CD14-positive monocyte (primary cell): Measurements from ENCODE around the gene PTGES3L. TPM values are rescaled to one million over a fixed set of nuclear protein-coding genes. Genes with fewer than 3 reads are reported as not detected.
"Not testable (repeated sequence)": the region's sequence is repeated elsewhere in the genome, so short reads cannot be mapped to it uniquely, and the experiment has no call there.

Experiments used
- DNase-seq, 3 donors: peaks; one replicate each; pipeline ENCODE4 v3.0.0-alpha.2; 2011 to 2022
- H2AFZ ChIP-seq: 2 replicates; pipeline ENCODE4 v1.6.0; 2012; ENCODE audit warnings: mild to moderate bottlenecking, low read depth, low read length, inconsistent platforms; ENCODE audit not compliant: insufficient read depth, poor library complexity, severe bottlenecking
- H3K27ac ChIP-seq, 2 donors: 1 replicate in 1 of 2; 2 replicates in 1 of 2; pipeline ENCODE4 v1.5.1; 2012 to 2013; ENCODE audit warnings: low read length in 2 of 2, control low read depth in 1 of 2, inconsistent platforms in 1 of 2, low read depth in 1 of 2, mild to moderate bottlenecking in 1 of 2
- H3K27me3 ChIP-seq, 2 donors: one replicate each; pipeline versions ENCODE4 v1.6.0 to v1.6.1; 2011 to 2013; ENCODE audit warnings: low read length in 2 of 2; ENCODE audit not compliant: control insufficient read depth in 2 of 2, insufficient read depth in 2 of 2
- H3K36me3 ChIP-seq, 2 donors: replicated peaks in 1 of 2; 1 replicate in 1 of 2; 2 replicates in 1 of 2; pipeline versions ENCODE4 v1.5.1 to v1.6.1; 2012 to 2013; ENCODE audit warnings: low read length in 2 of 2, control low read depth in 1 of 2, inconsistent platforms in 1 of 2, mild to moderate bottlenecking in 1 of 2; ENCODE audit not compliant: insufficient read depth in 2 of 2, control insufficient read depth in 1 of 2
- H3K4me1 ChIP-seq, 2 donors: 1 replicate in 1 of 2; 2 replicates in 1 of 2; pipeline versions ENCODE4 v1.5.1 to v1.6.1; 2012 to 2013; ENCODE audit warnings: low read length in 2 of 2, control low read depth in 1 of 2, inconsistent platforms in 1 of 2, mild to moderate bottlenecking in 1 of 2, moderate library complexity in 1 of 2; ENCODE audit not compliant: insufficient read depth in 2 of 2, control insufficient read depth in 1 of 2
- H3K4me2 ChIP-seq: replicated peaks from 2 replicates; pipeline ENCODE3; 2012; ENCODE audit warnings: low read length, moderate library complexity, mild to moderate bottlenecking; ENCODE audit not compliant: poor library complexity, severe bottlenecking; ENCODE audit errors: extremely low read depth
- H3K4me3 ChIP-seq, 3 experiments: fragments of 200-600 bp in 1 of 3; sonication (generic) in 1 of 3; replicated peaks in 1 of 3; 1 replicate in 2 of 3; 2 replicates in 1 of 3; pipeline ENCODE4 v1.5.1; 2011 to 2013; ENCODE audit warnings: low read length in 3 of 3, mild to moderate bottlenecking in 3 of 3, control low read depth in 2 of 3, low read depth in 2 of 3, inconsistent platforms in 1 of 3, moderate library complexity in 1 of 3
- H3K79me2 ChIP-seq: 2 replicates; pipeline ENCODE4 v1.6.0; 2012; ENCODE audit warnings: mild to moderate bottlenecking, control low read depth, inconsistent platforms, low read length, moderate library complexity; ENCODE audit not compliant: insufficient read depth
- H3K9ac ChIP-seq: 2 replicates; pipeline ENCODE4 v1.6.0; 2017; ENCODE audit warnings: low read length, mild to moderate bottlenecking; ENCODE audit not compliant: insufficient read depth, poor library complexity, severe bottlenecking
- H3K9me3 ChIP-seq, 2 donors: replicated peaks in 1 of 2; 1 replicate in 1 of 2; 2 replicates in 1 of 2; pipeline versions ENCODE4 v1.5.1 to v1.6.1; 2012 to 2013; ENCODE audit warnings: low read length in 2 of 2, control low read depth in 1 of 2; ENCODE audit not compliant: control insufficient read depth in 1 of 2, insufficient read depth in 1 of 2
- H4K20me1 ChIP-seq: 2 replicates; pipeline ENCODE4 v1.6.0; 2012; ENCODE audit warnings: mild to moderate bottlenecking, low read length, control low read depth, moderate library complexity; ENCODE audit not compliant: insufficient read depth
- H3K27ac Mint-ChIP-seq, 7 donors: one replicate each; pipeline ENCODE4 v1.8.0; 2020; ENCODE audit warnings: mild to moderate bottlenecking in 7 of 7, mixed read lengths in 7 of 7, moderate library complexity in 6 of 7, inconsistent platforms in 2 of 7
- H3K27me3 Mint-ChIP-seq, 3 donors: one replicate each; pipeline ENCODE4 v1.8.0; 2021 to 2022; ENCODE audit warnings: low read depth in 3 of 3, mild to moderate bottlenecking in 3 of 3, mixed read lengths in 3 of 3, moderate library complexity in 3 of 3, inconsistent platforms in 1 of 3
- H3K36me3 Mint-ChIP-seq, 2 donors: one replicate each; pipeline ENCODE4 v1.8.0; 2020; ENCODE audit warnings: mixed read lengths in 2 of 2, inconsistent platforms in 1 of 2, mild to moderate bottlenecking in 1 of 2
- H3K4me1 Mint-ChIP-seq: one replicate; pipeline ENCODE4 v1.8.0; 2020; ENCODE audit warnings: mild to moderate bottlenecking, mixed read lengths
- H3K4me3 Mint-ChIP-seq, 2 donors: one replicate each; pipeline ENCODE4 v1.8.0; 2020; ENCODE audit warnings: mild to moderate bottlenecking in 2 of 2, mixed read lengths in 2 of 2, moderate library complexity in 1 of 2
- H3K9me3 Mint-ChIP-seq, 7 donors: one replicate each; pipeline ENCODE4 v1.8.0; 2020 to 2022; ENCODE audit warnings: mixed read lengths in 7 of 7, mild to moderate bottlenecking in 6 of 7, moderate library complexity in 6 of 7, inconsistent platforms in 2 of 7
- WGBS: methylation state at CpG from one replicate; pipeline ENCODE4 v1.1.5; 2013; ENCODE audit warnings: missing lambda C conversion rate; ENCODE audit not compliant: insufficient coverage; 5-methylcytosine and 5-hydroxymethylcytosine counted together
- intact Hi-C, 2 donors: fragments of 100-400 bp; cut with micrococcal nuclease; formaldehyde crosslinking; loops; one replicate each; pipeline versions ENCODE4 v1.15.0 to v1.15.1; 2023
- polyA plus RNA-seq, 3 donors: library from polyadenylated mRNA; depleted of rRNA in 1 of 3; unstranded in 2 of 3; stranded (reverse) in 1 of 3; fragments of 300-500 nt in 2 of 3; fragments of >200 nt in 1 of 3; fragmentation: Illumina TruSeq in 2 of 3; gene quantifications; 1 replicate in 2 of 3; 2 replicates in 1 of 3; pipeline ENCODE4 v1.2.3, GENCODE V29; 2012 to 2021
- TF ChIP-seq, protein P1 (sequence below): fragments of 200-600 bp; IDR thresholded peaks from one replicate; pipeline ENCODE4 v1.8.0; 2022; ENCODE audit warnings: antibody characterized with exemption, mild to moderate bottlenecking

PTGES3L gene
- polyA plus RNA-seq, 3 donors, result 0.32 TPM; not detected in 2

DNA sequence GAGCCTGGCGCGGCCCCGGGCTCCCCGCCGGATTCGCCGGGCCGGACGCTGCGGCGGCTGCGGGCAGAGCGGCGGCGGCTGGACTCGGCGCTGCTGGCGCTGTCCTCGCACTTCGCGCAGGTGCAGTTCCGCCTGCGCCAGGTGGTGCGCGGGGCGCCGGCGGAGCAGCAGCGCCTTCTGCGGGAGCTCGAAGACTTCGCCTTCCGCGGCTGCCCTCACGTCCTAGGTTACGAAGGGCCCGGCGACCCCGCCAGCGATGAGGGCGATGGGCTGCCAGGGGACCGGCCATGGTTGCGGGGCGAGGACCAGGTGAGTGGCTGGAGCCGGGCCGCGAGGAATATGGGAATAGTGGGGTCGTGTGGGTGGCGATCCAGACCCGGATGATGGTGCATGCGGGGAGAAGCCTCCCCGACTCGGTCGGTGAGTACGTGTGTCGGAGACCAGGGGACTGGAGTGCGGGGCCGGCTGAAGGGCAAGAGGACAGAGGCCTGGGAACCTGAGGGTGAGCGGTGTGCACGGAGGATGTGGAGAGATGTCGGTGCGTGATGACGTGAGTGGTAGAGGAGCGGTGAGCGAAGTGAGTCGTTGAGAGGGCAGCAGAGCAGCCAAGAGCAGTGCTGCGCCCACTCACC is 1.0 kb upstream of the PTGES3L start:
- Mint-ChIP-seq H3K27me3 (peaks cover 2 to 4% (median 3%) of the 10 kb centered on the region in 3 donors), H3K4me3 (peak overlapping the region; percentile 99 to 100), H3K9me3 (no peaks in the 10 kb centered on the region), H3K36me3 (peaks cover 6 to 20% of the 10 kb centered on the region in 2 donors), H3K4me1 (peaks cover 50% of the 10 kb centered on the region), H3K27ac (peak overlapping the region; percentile 42 to 92 (median 85))
- H3K4me3 ChIP-seq, result peak overlapping the region; percentile 80 to 97 (median 87)
- peaks cover 41 to 57% of the 10 kb centered on the region in 2 donors for H3K4me1 ChIP-seq
- peaks cover 12% of the 10 kb centered on the region for H4K20me1 ChIP-seq
- peak overlapping the region in 1 of 2 donors; percentile 76 for H3K27ac ChIP-seq
- 0% methylated on average over 60 of the region's 67 CpGs for WGBS
- H3K9ac ChIP-seq, result peak overlapping the region; percentile 84
- H3K9me3 ChIP-seq, result no peaks in the 10 kb centered on the region
- peak overlapping the region; percentile 100 for H3K4me2 ChIP-seq
- DNase-seq, result peak in 2 of 3 donors; percentile 20 to 31
- peaks cover 49% of the 10 kb centered on the region for H3K79me2 ChIP-seq
- peaks cover 0 to 4% of the 10 kb centered on the region in 2 donors for H3K36me3 ChIP-seq
- intact Hi-C loops, result no loop called here
- no peaks in the 10 kb centered on the region for H3K27me3 ChIP-seq
- TF ChIP-seq, protein P1, sequence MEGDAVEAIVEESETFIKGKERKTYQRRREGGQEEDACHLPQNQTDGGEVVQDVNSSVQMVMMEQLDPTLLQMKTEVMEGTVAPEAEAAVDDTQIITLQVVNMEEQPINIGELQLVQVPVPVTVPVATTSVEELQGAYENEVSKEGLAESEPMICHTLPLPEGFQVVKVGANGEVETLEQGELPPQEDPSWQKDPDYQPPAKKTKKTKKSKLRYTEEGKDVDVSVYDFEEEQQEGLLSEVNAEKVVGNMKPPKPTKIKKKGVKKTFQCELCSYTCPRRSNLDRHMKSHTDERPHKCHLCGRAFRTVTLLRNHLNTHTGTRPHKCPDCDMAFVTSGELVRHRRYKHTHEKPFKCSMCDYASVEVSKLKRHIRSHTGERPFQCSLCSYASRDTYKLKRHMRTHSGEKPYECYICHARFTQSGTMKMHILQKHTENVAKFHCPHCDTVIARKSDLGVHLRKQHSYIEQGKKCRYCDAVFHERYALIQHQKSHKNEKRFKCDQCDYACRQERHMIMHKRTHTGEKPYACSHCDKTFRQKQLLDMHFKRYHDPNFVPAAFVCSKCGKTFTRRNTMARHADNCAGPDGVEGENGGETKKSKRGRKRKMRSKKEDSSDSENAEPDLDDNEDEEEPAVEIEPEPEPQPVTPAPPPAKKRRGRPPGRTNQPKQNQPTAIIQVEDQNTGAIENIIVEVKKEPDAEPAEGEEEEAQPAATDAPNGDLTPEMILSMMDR, result no peak
- peak overlapping the region; percentile 85 for H2AFZ ChIP-seq

DNA sequence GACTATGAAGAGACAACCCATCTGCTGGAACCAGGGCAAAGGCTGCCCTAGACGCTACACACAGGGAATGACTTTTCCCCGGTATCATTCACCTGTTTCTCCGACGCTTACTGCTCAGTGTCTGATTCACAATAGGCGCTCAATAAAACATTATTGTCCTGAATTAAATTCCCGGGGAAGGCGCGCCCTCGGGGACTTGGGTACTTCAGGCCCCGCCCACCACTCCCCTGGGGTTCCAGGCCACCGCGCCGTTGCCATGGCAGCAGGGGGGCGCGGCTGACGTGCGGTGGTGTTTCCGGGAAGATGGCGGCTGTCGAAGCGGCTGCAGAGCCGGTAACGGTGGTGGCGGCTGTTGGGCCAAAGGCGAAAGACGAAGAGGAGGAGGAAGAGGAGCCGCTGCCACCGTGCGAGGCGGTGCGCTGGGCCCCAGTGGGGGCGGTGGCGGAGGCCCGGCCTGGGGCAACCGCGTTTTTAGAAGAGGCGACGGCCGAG is 440 bp upstream of the PTGES3L start, which contains the start of gene RUNDC1:
RUNDC1 (plus strand) TSS at position 292 of the 492 bp plus-strand sequence; CDS start at position 304, 12 bp downstream.
- Histone ChIP-seq H3K36me3 (peaks cover 0 to 4% of the 10 kb centered on the region in 2 donors), H3K27me3 (no peaks in the 10 kb centered on the region), H2AFZ (peak within 1 kb of the TSS; percentile 85), H3K9me3 (no peaks in the 10 kb centered on the region), H3K4me2 (peak within 1 kb of the TSS; percentile 100), H3K27ac (peak within 1 kb of the TSS in 1 of 2 donors; percentile 76), H3K79me2 (peaks cover 48% of the 10 kb centered on the region), H3K4me1 (peaks cover 37 to 52% of the 10 kb centered on the region in 2 donors), H3K9ac (peak within 1 kb of the TSS; percentile 84), H3K4me3 (peak within 1 kb of the TSS; percentile 80 to 97 (median 87)), H4K20me1 (peaks cover 12% of the 10 kb centered on the region)
- Mint-ChIP-seq H3K27ac (peak within 1 kb of the TSS; percentile 42 to 94 (median 85)), H3K27me3 (peaks cover 2 to 5% (median 4%) of the 10 kb centered on the region in 3 donors), H3K4me3 (peak within 1 kb of the TSS; percentile 99 to 100), H3K4me1 (peaks cover 45% of the 10 kb centered on the region), H3K36me3 (peaks cover 6 to 20% of the 10 kb centered on the region in 2 donors), H3K9me3 (no peaks in the 10 kb centered on the region)
- intact Hi-C loops, result no loop called here
- WGBS, result under 1% methylated on average over 38 of the region's 39 CpGs
- TF ChIP-seq, protein P1, result no peak
- DNase-seq, result peak; percentile 83 to 87 (median 84)

DNA sequence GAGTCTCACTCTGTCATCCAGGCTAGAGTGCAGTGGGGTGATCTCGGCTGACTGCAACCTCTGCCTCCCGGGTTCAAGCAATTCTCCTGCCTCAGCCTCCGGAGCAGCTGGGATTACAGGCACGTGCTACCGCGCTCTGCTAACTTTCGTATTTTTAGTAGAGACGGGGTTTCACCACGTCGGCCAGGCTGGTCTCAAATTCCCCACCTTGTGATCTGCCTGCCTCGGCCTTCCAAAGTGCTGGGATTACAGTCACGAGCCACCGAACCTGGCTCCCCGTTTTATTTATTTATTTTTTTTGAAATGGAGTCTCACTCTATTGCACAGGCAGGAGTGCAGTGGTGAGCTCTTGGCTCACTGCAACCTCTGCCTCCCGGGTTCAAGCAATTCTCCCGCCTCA is 4.2 kb downstream of the PTGES3L start:
- H3K9me3 Mint-ChIP-seq, H3K36me3 ChIP-seq, H3K27ac ChIP-seq, H3K4me3 ChIP-seq, H3K36me3 Mint-ChIP-seq, H3K27me3 Mint-ChIP-seq, intact Hi-C loops, H3K4me3 Mint-ChIP-seq, H3K27me3 ChIP-seq, H3K9me3 ChIP-seq, H4K20me1 ChIP-seq, DNase-seq, H3K9ac ChIP-seq, H3K4me2 ChIP-seq, H3K79me2 ChIP-seq, H3K27ac Mint-ChIP-seq: not testable (repeated sequence)
- peaks cover 13% of the 10 kb centered on the region for H3K4me1 Mint-ChIP-seq
- WGBS, result 90% methylated on average over 10 of the region's 16 CpGs
- peak overlapping the region; percentile 5 for H2AFZ ChIP-seq
- H3K4me1 ChIP-seq, result peaks cover 9 to 11% of the 10 kb centered on the region in 2 donors
